H9 (cell line): ENCODE results near the gene DMRTA1. TPM values are rescaled to one million over a fixed set of nuclear protein-coding genes. Genes with fewer than 3 reads are reported as not detected.

Experiments used
- DNase-seq: peaks from one replicate; pipeline ENCODE4 v3.0.0-alpha.2; 2017
- H2AFZ ChIP-seq: one replicate; pipeline ENCODE4 v1.6.1; 2013; ENCODE audit warnings: mild to moderate bottlenecking, low read length, control low read depth, moderate library complexity
- H2AK5ac ChIP-seq: 2 replicates; pipeline ENCODE4 v1.6.1; 2013; ENCODE audit warnings: low read length, control low read depth, mixed read lengths; ENCODE audit not compliant: insufficient read length
- H2BK120ac ChIP-seq: one replicate; pipeline ENCODE4 v1.6.1; 2013; ENCODE audit warnings: low read depth, mild to moderate bottlenecking, low read length, control low read depth, inconsistent platforms; ENCODE audit not compliant: poor library complexity, severe bottlenecking
- H2BK12ac ChIP-seq: 2 replicates; pipeline ENCODE4 v1.6.1; 2013; ENCODE audit warnings: low read length, control low read depth, mixed read lengths, low read depth; ENCODE audit not compliant: insufficient read length
- H2BK15ac ChIP-seq: 2 replicates; pipeline ENCODE4 v1.6.1; 2013; ENCODE audit warnings: low read depth, low read length, control low read depth
- H2BK20ac ChIP-seq: one replicate; pipeline ENCODE4 v1.6.1; 2013; ENCODE audit warnings: low read depth, mild to moderate bottlenecking, low read length, control low read depth, inconsistent platforms; ENCODE audit not compliant: poor library complexity, severe bottlenecking
- H2BK5ac ChIP-seq: 2 replicates; pipeline ENCODE4 v1.6.1; 2013; ENCODE audit warnings: low read length, control low read depth, mixed read lengths; ENCODE audit not compliant: insufficient read length
- H3K14ac ChIP-seq: 2 replicates; pipeline ENCODE4 v1.6.1; 2013; ENCODE audit warnings: low read length, control low read depth; ENCODE audit not compliant: insufficient read depth
- H3K18ac ChIP-seq: 2 replicates; pipeline ENCODE4 v1.6.1; 2013; ENCODE audit warnings: low read depth, mild to moderate bottlenecking, mixed read lengths, low read length, control low read depth; ENCODE audit not compliant: insufficient read length
- H3K23ac ChIP-seq: 2 replicates; pipeline ENCODE4 v1.6.1; 2013; ENCODE audit warnings: low read length, control low read depth, mixed read lengths, low read depth; ENCODE audit not compliant: insufficient read length
- H3K23me2 ChIP-seq: 2 replicates; pipeline ENCODE4 v1.6.1; 2013; ENCODE audit warnings: low read depth, mild to moderate bottlenecking, mixed read lengths, low read length, control low read depth; ENCODE audit not compliant: insufficient read length, poor library complexity, severe bottlenecking
- H3K27ac ChIP-seq: 2 replicates; pipeline ENCODE4 v1.5.1; 2013; ENCODE audit warnings: low read length, control low read depth, mixed read lengths, low read depth; ENCODE audit not compliant: insufficient read length
- H3K27me3 ChIP-seq: 2 replicates; pipeline ENCODE4 v1.6.1; 2013; ENCODE audit warnings: low read length, control low read depth, inconsistent platforms; ENCODE audit not compliant: insufficient read depth
- H3K4ac ChIP-seq: 2 replicates; pipeline ENCODE4 v1.6.1; 2013; ENCODE audit warnings: low read depth, mild to moderate bottlenecking, control low read depth, inconsistent platforms, low read length, moderate library complexity
- H3K4me1 ChIP-seq: 2 replicates; pipeline ENCODE4 v1.6.1; 2013; ENCODE audit warnings: low read length, control low read depth, inconsistent platforms; ENCODE audit not compliant: insufficient read depth
- H3K4me2 ChIP-seq: 2 replicates; pipeline ENCODE4 v1.6.1; 2013; ENCODE audit warnings: low read length, control low read depth, mixed read lengths; ENCODE audit not compliant: insufficient read length, insufficient read depth
- H3K56ac ChIP-seq: 2 replicates; pipeline ENCODE4 v1.6.1; 2013; ENCODE audit warnings: low read depth, mild to moderate bottlenecking, mixed read lengths, low read length, control low read depth; ENCODE audit not compliant: insufficient read length
- H3K79me1 ChIP-seq: 2 replicates; pipeline ENCODE4 v1.6.1; 2013; ENCODE audit warnings: low read depth, mild to moderate bottlenecking, moderate library complexity, low read length, control low read depth, inconsistent platforms; ENCODE audit not compliant: insufficient read depth, poor library complexity, severe bottlenecking
- H3K79me2 ChIP-seq: 2 replicates; pipeline ENCODE4 v1.6.1; 2013; ENCODE audit warnings: low read length, control low read depth, inconsistent platforms; ENCODE audit not compliant: insufficient read depth
- H3K9ac ChIP-seq: 2 replicates; pipeline ENCODE4 v1.6.1; 2013; ENCODE audit warnings: low read length, control low read depth, mixed read lengths; ENCODE audit not compliant: insufficient read length; ENCODE audit errors: extremely low read depth
- H3K9me3 ChIP-seq: one replicate; pipeline ENCODE4 v1.6.1; 2013; ENCODE audit warnings: low read depth, low read length, inconsistent platforms; ENCODE audit not compliant: control insufficient read depth
- H3T11ph ChIP-seq: one replicate; pipeline ENCODE4 v1.6.1; 2013; ENCODE audit warnings: mild to moderate bottlenecking, low read length, control low read depth, inconsistent platforms
- H4K20me1 ChIP-seq: one replicate; pipeline ENCODE4 v1.6.1; 2013; ENCODE audit not compliant: control insufficient read depth, insufficient read length, insufficient read depth
- H4K5ac ChIP-seq: 2 replicates; pipeline ENCODE4 v1.6.1; 2013; ENCODE audit warnings: low read depth, mild to moderate bottlenecking, mixed read lengths, low read length, control low read depth; ENCODE audit not compliant: insufficient read length
- H4K8ac ChIP-seq: replicated peaks from 2 replicates; pipeline ENCODE4 v1.6.1; 2013; ENCODE audit warnings: low read length, control low read depth, mixed read lengths, low read depth; ENCODE audit not compliant: insufficient read length
- H4K91ac ChIP-seq: 2 replicates; pipeline ENCODE4 v1.6.1; 2013; ENCODE audit warnings: low read depth, mild to moderate bottlenecking, moderate library complexity, mixed read lengths, low read length, control low read depth; ENCODE audit not compliant: insufficient read length
- H3K27ac Mint-ChIP-seq, 3 experiments: 2 replicates in 2 of 3; 3 replicates in 1 of 3; pipeline ENCODE4 v1.8.0; 2020 to 2021; ENCODE audit warnings: mixed read lengths in 3 of 3, mild to moderate bottlenecking in 1 of 3, moderate library complexity in 1 of 3
- H3K27me3 Mint-ChIP-seq: 2 replicates; pipeline ENCODE4 v1.8.0; 2021; ENCODE audit warnings: low read depth, mild to moderate bottlenecking, moderate library complexity, mixed read lengths
- H3K36me3 Mint-ChIP-seq, 3 experiments: 2 replicates in 2 of 3; 3 replicates in 1 of 3; pipeline ENCODE4 v1.8.0; 2020 to 2021; ENCODE audit warnings: low read depth in 3 of 3, mixed read lengths in 3 of 3; ENCODE audit not compliant: insufficient read depth in 1 of 3
- H3K4me1 Mint-ChIP-seq, 2 experiments: 2 replicates each; pipeline ENCODE4 v1.8.0; 2020; ENCODE audit warnings: mixed read lengths in 2 of 2
- H3K4me3 Mint-ChIP-seq, 2 experiments: 2 replicates in 1 of 2; 3 replicates in 1 of 2; pipeline ENCODE4 v1.8.0; 2020 to 2021; ENCODE audit warnings: mild to moderate bottlenecking in 2 of 2, mixed read lengths in 2 of 2, moderate library complexity in 1 of 2
- H3K9me3 Mint-ChIP-seq, 2 experiments: 2 replicates in 1 of 2; 3 replicates in 1 of 2; pipeline ENCODE4 v1.8.0; 2020; ENCODE audit warnings: mild to moderate bottlenecking in 2 of 2, mixed read lengths in 2 of 2, moderate library complexity in 1 of 2
- WGBS: extraction: QIAGEN DNeasy Blood & Tissue Kit; methylation state at CpG from one replicate; pipeline ENCODE4 v1.1.7; 2013; ENCODE audit warnings: missing lambda C conversion rate, low lambda C conversion rate, mixed read lengths; ENCODE audit not compliant: insufficient read length; ENCODE audit errors: extremely low coverage; 5-methylcytosine and 5-hydroxymethylcytosine counted together
- total RNA-seq: library from RNA; stranded (reverse); gene quantifications from 2 replicates; pipeline ENCODE4 v1.2.1, GENCODE V29; 2021
- TF ChIP-seq, protein P1 (sequence below): fragments of 200-600 bp; sonication (generic); conservative IDR thresholded peaks from 3 replicates; pipeline ENCODE4 v1.8.0; 2021; ENCODE audit warnings: antibody characterized with exemption, mild to moderate bottlenecking

DMRTA1 gene
- total RNA-seq, 1 experiment from 2014 or later = 2.8 TPM

DNA sequence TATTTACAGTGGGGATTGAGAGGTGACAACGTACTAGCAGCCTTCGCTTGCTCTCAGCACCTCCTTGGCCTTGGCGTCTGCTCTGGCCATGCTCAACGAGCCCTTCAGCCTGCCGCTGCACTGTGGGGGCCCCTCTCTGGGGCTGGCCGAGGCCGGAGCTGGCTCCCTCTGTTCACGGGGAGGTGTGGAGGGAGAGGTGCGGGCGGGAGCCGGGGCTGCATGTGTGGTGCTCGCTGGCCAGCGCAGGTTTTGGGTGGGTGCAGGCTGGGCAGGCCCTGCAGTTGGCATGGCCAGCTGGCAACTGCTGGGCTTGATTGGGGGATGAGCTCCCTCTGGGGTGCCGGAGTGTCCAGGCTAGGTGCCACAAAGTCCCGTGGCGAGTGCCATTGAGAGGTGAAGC is 5.8 kb upstream of the DMRTA1 start:
- Histone ChIP-seq H2BK5ac (no peak overlapping the region), H3K18ac (no peak overlapping the region), H3K27me3 (no peaks in the 10 kb centered on the region), H3K14ac (no peak overlapping the region), H2BK12ac (no peak overlapping the region), H3K27ac (no peak overlapping the region), H3K9me3 (no peaks in the 10 kb centered on the region), H2AK5ac (no peak overlapping the region), H3K4me2 (no peak overlapping the region), H4K20me1 (no peaks in the 10 kb centered on the region), H4K8ac (no peak overlapping the region), H4K5ac (no peak overlapping the region), H3K79me1 (no peaks in the 10 kb centered on the region), H3K23ac (no peak overlapping the region), H3K56ac (no peak overlapping the region), H2BK15ac (no peak overlapping the region), H4K91ac (no peak overlapping the region), H3K79me2 (no peaks in the 10 kb centered on the region), H3K4me1 (no peaks in the 10 kb centered on the region), H3K4ac (no peak overlapping the region), H3T11ph (no peak overlapping the region), H2BK20ac (no peak overlapping the region), H2AFZ (no peak overlapping the region), H3K9ac (no peak overlapping the region), H3K23me2 (no peaks in the 10 kb centered on the region), H2BK120ac (no peak overlapping the region)
- Mint-ChIP-seq H3K27ac (no peak overlapping the region), H3K4me3 (no peak overlapping the region), H3K36me3 (peaks cover 0 to 6% (median 5%) of the 10 kb centered on the region in 3 experiments; a peak in 3 of 7 replicates), H3K27me3 (peaks cover 3% of the 10 kb centered on the region), H3K4me1 (0 out of 4 replicates have a peak, but pooled peaks cover 0 to 2% of the 10 kb centered on the region in 2 experiments), H3K9me3 (peaks cover 4 to 7% of the 10 kb centered on the region in 2 experiments; a peak in 4 of 5 replicates)
- no peak for DNase-seq
- TF ChIP-seq, protein P1, sequence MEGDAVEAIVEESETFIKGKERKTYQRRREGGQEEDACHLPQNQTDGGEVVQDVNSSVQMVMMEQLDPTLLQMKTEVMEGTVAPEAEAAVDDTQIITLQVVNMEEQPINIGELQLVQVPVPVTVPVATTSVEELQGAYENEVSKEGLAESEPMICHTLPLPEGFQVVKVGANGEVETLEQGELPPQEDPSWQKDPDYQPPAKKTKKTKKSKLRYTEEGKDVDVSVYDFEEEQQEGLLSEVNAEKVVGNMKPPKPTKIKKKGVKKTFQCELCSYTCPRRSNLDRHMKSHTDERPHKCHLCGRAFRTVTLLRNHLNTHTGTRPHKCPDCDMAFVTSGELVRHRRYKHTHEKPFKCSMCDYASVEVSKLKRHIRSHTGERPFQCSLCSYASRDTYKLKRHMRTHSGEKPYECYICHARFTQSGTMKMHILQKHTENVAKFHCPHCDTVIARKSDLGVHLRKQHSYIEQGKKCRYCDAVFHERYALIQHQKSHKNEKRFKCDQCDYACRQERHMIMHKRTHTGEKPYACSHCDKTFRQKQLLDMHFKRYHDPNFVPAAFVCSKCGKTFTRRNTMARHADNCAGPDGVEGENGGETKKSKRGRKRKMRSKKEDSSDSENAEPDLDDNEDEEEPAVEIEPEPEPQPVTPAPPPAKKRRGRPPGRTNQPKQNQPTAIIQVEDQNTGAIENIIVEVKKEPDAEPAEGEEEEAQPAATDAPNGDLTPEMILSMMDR = no peak
- WGBS = no CpG with 5 or more reads among the region's 16 CpGs
